ENCODE data around the gene S100A13.

S100A13 gene

DNA sequence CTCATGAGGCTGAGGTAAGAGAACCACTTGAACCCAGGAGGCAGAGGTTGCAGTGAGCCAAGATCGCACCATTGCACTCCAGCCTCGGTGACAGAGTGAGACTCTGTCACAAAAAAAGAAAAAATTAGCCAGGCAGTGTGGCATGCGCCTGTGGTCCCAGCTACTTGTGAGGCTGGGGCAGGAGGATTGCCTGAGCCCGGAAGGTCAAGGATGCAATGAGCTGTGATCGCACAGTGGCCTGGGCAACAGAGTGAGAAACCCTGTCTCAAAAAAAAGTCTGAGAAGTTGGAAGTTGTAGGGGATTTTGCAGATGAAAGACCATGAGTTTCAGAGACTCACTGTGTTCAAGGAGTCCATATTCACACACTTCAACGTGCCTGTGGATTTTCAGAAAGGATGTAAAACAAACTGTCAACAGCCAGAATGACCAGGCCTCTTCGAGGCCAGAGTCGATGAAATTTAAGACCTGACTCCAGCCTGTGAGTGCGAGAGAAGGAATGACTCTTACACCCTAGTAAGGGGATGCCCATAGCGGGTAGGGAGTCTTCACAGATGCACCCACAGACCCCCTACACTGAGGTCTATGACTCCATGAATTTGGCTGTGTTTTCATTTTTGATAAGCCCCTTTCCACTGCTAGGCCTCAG, 2.2 kb downstream of the S100A13 start:
- DNase-seq: no peak

- no peak for DNase-seq
Observed at GRCh38 chr1:153623101-153623500, 4.2 kb downstream of the S100A13 start.

GRCh38 chr1:153619171-153619570, 8.1 kb downstream of the S100A13 start:
- no peak for DNase-seq

DNA sequence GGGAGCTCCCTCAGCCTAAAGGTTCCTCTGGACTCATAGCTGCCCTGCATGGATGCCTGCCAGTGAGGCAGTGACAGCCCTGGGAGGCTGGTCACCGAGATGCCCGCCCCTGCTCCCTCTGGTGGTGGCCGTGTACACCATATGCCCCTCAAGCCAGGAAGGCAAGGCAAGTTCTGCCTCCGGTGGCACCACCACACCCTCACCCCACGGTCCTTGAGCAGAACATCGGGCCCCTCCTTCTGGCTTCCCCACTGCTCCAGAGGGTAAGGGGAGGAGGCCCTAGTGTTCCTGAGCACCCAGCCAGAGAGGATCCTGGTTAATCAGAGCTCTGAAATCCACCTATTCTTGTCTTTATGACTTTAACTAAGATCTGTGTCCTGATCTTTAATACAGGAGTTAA, 9.6 kb downstream of the S100A13 start:
- peak; percentile 61 for DNase-seq

- DNase-seq: no peak
Observed at GRCh38 chr1:153616917-153617311, 10.4 kb downstream of the S100A13 start.

DNA sequence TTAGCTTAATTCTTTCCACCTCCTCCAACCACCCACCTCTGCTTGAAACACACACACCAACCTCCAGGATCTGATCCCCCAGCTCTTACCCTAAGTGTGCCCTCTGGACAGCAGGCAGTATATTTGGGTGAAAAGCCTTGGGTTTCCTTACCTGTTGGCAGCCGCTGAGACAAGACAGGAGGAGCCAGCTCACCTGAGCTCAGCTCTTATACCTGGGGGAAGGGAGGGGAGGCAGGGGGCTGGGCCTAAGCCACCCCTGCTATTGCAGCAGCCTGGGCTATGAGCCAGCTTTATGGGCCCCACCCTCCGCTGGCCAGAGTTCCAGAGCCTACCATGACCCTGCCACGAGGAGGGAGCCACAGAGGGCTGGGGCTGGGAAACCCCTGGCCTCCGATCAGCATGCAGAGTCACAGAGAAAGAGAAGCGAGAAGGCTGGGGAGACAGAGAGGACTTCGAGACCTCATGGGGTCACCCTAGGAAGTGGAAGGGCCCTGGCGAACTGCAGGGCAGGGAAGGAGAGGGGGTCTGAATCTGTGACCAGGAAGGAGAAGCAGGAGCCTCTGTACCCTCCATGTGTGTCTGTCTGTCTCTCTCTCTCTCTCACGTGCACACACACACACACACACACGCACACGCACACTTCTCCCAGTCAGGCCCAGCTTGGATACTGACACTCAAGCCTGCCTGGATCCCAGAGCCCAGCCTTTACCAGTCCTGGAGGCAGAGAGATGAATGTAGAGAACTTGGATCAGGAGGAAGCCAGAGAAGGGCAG, 11.0 kb downstream of the S100A13 start, which contains the start of gene S100A14:
Gene S100A14 (minus strand): TSS at position 182 of the 773 bp plus-strand sequence. CDS start 467 bp downstream, outside the sequence.
- DNase-seq: no peak

DNA sequence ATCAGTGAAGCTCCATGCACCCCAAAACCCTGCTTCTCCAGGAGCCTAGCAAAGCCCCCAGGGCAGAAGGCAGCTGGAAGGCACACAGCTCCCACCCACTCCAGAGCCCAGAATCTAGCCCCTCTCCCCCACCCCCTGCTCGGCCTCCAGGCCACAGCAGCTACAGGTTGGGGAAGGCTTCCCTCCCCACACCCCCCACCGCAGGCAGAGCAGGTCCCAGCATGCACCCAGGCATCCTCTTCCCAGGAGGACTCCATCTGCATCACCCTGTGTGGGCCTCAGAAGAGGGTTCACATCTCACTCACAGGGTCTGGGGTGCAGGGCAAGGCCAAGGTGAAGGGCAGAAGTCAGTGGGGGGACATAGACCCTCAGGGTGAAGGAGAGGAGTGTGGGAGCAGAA, 11.9 kb downstream of the S100A13 start:
- DNase-seq: no peak

GRCh38 chr1:153614906-153615305, 12.4 kb downstream of the S100A13 start:
- DNase-seq: no peak

GRCh38 chr1:153614189-153614900, 13.0 kb downstream of the S100A13 start:
- DNase-seq: no peak

DNA sequence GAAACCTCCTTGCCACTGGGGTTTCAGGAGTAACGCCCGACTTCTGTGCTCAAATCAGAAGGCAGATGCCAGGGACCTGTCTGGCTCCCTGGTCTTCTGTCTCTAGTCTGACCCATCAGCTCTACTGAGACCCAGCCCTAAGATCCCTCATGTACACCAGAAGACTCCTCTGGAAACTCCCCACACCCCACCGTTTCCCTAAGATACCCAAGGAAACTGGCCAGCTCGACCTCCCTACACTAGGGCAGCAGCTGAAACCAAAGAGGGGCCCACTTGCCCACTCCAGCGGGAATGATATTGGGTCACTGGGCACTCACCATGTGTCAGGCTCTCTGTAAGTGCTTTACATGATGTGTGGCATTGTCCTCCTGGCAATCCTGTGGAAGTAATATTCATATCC, 13.9 kb downstream of the S100A13 start:
- no peak for DNase-seq

- DNase-seq: no peak
Observed at GRCh38 chr1:153612755-153613331, 14.5 kb downstream of the S100A13 start, which contains the start of gene S100A16. Gene S100A16, minus strand, starts transcription at chr1:153613137. Its CDS starts 4,986 bp downstream, at chr1:153608151.

DNA sequence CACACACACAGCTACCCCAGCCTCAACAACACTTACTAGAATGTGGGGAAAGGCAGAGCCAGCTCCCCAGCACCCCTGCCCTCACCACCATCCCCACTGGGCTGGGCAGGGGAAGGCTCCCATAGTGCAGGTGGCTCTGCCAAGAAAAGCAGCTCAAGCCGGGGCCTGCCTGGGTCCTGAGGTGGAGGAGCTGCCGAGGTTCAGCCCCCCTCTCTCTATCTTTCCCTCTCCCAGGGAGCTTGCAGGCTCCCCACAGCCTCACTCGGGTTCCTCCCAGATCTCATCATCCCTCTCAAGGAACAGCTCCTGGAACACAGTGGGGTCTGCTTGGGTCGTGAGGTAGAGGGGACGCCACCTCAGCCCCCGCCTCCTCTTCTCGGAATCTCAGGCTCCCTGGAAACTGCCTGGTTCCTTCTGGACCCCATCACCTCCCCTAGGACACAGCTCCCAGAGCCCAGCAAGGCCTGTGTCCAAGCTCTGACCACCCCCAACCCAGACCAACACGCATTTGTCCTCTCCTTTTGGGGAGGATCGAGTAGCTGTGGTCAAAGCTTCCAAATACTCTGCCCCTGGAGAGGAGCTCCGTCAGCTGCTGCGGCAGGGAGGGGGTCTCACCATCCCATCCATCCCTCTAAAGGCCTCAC, 15.1 kb downstream of the S100A13 start:
- no peak for DNase-seq

DNA sequence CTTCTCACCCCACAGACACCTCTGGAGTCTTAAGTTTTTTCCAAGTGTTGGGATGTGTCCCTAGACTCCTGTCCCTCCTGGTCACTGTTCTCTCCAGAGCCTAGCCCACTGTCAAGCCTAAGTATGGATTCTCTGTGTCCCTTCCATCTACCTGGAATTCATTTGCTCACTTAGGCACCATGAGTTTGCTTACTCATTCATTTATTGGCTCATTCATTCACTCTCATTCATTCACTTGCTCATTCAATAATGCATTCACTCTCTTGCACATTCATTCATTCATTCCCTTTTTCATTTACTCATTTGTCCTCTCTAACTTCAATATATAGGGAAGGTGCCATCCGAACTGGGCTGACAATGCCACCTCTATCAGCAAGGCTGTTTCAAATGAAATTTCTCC, 15.9 kb downstream of the S100A13 start:
- no peak for DNase-seq

DNA sequence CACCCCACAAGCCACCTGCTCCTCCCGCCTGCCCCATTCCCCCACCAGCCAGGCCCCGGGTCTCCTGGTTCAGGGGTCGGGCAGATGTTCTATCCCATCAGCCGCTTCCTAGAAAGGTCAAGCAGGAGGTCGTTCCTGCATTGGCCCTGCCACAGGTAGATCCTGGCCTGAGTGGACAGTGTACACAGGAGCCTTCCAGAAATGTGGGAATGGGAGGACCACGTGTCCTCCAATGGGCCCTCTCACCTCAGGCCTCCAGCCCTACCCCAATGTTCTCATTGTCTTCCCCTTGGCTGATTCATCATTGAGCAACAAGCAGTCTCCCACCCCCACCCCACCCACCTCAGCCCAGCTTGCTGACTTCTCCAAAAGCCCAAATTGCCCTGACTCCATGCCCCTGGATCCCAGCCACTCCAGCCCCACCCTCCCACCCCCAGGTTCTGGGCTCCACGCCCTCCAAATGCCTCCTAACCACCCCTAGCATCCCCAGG, 16.4 kb downstream of the S100A13 start:
- no peak for DNase-seq

GRCh38 chr1:153610334-153610733, 17.0 kb downstream of the S100A13 start:
- DNase-seq: no peak

DNA sequence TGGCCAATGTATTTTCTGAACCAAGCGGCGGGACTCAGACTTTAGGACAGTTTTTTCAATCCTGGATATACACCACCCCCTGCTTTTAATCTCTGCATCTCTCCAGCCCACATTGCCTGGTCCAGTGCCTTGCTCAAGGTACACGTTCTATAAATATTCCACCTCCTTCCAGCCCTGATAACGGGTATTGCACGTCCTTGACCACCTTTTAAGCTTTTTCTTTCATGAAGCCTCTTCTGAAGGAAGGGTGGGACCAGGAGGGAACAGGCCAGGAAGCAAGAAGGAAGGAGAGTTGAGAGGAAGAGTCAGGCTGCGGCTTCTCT, 17.8 kb downstream of the S100A13 start:
- no peak for DNase-seq

GRCh38 chr1:153608742-153609584, 18.3 kb downstream of the S100A13 start:
- no peak for DNase-seq

DNA sequence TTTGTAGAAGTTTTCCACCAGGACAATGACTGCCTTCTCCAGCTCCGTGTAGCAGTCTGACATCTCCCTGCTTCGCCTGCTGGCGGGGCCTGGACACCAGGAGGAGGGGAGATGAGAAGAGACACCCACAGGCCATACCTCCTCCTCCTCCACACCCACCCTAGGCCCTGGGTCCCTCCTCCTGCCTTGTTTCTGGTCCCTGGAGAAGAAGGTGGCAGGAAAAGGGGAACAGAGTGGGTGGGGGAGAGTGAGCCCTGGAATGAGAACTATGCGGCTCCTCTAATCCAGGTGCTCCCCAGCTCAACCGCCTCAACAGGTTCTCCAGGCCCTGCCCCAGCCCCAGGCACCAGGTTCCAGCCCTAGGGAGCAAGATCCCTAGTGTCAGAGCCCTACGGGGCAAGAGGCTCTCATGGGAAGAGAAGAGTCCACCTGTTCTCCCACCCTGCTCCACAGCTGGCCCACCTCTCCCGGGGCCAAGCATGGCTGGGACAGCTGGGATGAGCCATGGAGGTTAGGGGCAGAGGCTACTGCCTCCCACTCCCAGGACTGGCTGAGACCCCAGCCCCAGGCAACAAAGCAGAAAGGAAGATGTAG, 19.1 kb downstream of the S100A13 start:
- no peak for DNase-seq

DNA sequence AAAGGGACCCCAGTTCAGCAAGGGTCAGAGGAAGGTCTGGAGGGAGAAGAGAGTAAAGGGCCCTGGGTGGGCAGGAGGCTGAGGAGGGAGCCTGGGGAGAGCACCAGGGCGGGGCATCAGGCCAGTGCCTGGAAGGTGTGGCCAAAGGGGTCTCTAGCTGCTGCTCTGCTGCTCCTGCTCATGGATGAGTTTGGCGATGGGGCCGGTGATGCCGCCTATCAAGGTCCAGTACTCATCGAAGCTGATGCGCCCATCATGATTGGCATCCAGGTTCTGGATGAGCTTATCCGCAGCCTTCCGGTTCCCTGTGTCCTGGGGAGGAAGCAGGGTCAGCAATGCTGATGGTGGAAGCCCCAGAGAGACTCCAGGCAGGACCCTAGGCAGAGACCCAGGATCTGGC, 19.9 kb downstream of the S100A13 start:
- no peak for DNase-seq

- DNase-seq: no peak
Observed at GRCh38 chr1:153606194-153606593, 21.1 kb downstream of the S100A13 start.

DNA sequence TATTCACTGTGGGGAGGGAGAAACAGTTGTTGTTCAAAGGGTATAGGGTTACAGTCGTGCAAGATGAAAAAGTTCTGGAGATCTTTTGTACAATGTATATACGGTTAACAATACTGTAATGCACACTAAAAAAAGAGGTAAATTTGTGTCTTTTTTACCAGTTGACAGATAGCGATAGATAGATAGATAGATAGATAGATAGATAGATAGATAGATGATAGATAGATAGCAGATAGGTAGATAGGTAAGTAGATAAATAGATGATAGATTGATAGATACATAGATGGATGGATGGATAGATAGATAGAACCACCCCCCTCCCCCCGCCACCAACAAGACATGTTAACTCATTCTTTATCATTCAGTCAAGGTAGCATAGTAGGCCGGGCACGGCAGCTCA, 24.6 kb downstream of the S100A13 start:
- DNase-seq: no peak

Measured in CD4-positive, alpha-beta T cell treated with Interleukin-12 subunit alpha and Interleukin-12 subunit beta, for 1 hour (primary cell).